ENCODE measurements around the gene CPNE8.

DNA sequence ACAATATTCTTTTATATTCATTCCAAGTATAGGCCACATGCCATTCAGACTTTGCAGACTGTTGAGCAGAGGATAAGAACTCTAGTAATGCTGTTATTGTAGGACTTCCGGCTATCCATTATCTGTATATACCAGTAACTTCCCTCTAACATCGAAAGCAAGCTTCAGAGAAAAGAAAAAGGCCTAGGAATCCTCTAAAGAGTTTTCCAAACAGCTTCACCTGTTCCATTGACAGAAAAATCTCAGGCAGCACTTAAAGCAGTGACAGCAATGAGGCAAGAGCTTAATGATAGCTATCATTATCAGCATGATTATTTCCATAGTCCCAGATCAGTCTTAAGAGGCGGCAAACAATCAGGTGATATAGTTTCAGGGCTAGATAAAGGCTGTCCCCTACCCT lies 1.8 kb downstream of the CPNE8 start:
- TF ChIP-seq POLR2AphosphoS5 (IDR thresholded peaks at IDR 0.05; ENCODE audit: low read depth, low read length): no peak
- TF ChIP-seq TAF1 (IDR thresholded peaks at IDR 0.05; ENCODE audit: borderline replicate concordance, low read depth, low read length): no peak
- no peak for TF ChIP-seq POLR2A (IDR thresholded peaks at IDR 0.05; ENCODE audit: low read depth, low read length)

All from GM12892 (cell line).